Measurements from ENCODE around the gene VAV3.

GRCh38 chr1:107858323-107858722 lies 106.7 kb downstream of the VAV3 start:
- TF ChIP-seq CTCF (conservative IDR thresholded peaks at IDR 0.05; ENCODE audit: low read length) (no peak), EZH2phosphoT487 (IDR thresholded peaks at IDR 0.05; ENCODE audit: borderline replicate concordance, low read depth, low read length) (no peak)

All from OCI-LY7 (cell line).